SH-SY5Y (cell line): ENCODE measurements around the gene SUCO.

Experiments
- GATA2 ChIP-seq: IDR thresholded peaks from 2 replicates; pipeline ENCODE4 v1.6.1; 2011; ENCODE audit warnings: mild to moderate bottlenecking, low read depth, low read length
- GATA3 ChIP-seq: IDR thresholded peaks from 2 replicates; pipeline ENCODE4 v1.6.1; 2011; ENCODE audit warnings: low read depth, mild to moderate bottlenecking, low read length, moderate library complexity

Gene SUCO

GRCh38 chr1:172654535-172654934, 121.6 kb downstream of the SUCO start:
- TF ChIP-seq GATA2, result no peak
- no peak for TF ChIP-seq GATA3

GRCh38 chr1:172656576-172656975, 123.6 kb downstream of the SUCO start:
- no peak for TF ChIP-seq GATA3
- no peak for TF ChIP-seq GATA2

GRCh38 chr1:172657586-172657985, 124.6 kb downstream of the SUCO start:
- no peak for TF ChIP-seq GATA3
- no peak for TF ChIP-seq GATA2

- no peak for TF ChIP-seq GATA2
- no peak for TF ChIP-seq GATA3
Observed at GRCh38 chr1:172658871-172659453, 126.0 kb downstream of the SUCO start, which contains the start of gene FASLG. Gene FASLG (plus strand): TSS chr1:172659103. CDS start chr1:172659202, 99 bp downstream.

- TF ChIP-seq GATA2 (no peak), GATA3 (no peak)
Observed at GRCh38 chr1:172661107-172661506, 128.2 kb downstream of the SUCO start.
